ENCODE measurements around the gene ZBTB7C.

ZBTB7C gene

GRCh38 chr18:48106498-48106897, 302.7 kb downstream of the ZBTB7C start:
- Histone ChIP-seq H2AFZ (ENCODE audit: low read length) (no peak overlapping the region), H3K4me1 (ENCODE audit: insufficient read depth, low read length, poor library complexity, severe bottlenecking) (no peaks in the 10 kb centered on the region), H3K9me2 (replicated peaks; ENCODE audit: low read depth, low read length) (no peaks in the 10 kb centered on the region), H4K20me1 (ENCODE audit: insufficient read depth, low read length, poor library complexity, severe bottlenecking) (no peaks in the 10 kb centered on the region), H3K9ac (ENCODE audit: low read depth, low read length, poor library complexity, severe bottlenecking) (no peak overlapping the region), H3K36me3 (ENCODE audit: insufficient read depth, low read length) (no peaks in the 10 kb centered on the region), H3F3A (ENCODE audit: low read depth) (no peaks in the 10 kb centered on the region), H3K27me3 (ENCODE audit: insufficient read depth, low read length, poor library complexity, severe bottlenecking) (no peaks in the 10 kb centered on the region), H3K79me2 (ENCODE audit: insufficient read depth, low read length) (no peaks in the 10 kb centered on the region), H3K4me3 (ENCODE audit: low read length, poor library complexity, severe bottlenecking) (no peak overlapping the region), H3K4me2 (ENCODE audit: low read depth, low read length, poor library complexity, severe bottlenecking) (no peak overlapping the region), H3K9me3 (ENCODE audit: insufficient read depth, low read depth, low read length) (no peaks in the 10 kb centered on the region)
- TF ChIP-seq EZH2phosphoT487 (IDR thresholded peaks at IDR 0.05; ENCODE audit: borderline replicate concordance) (no peak), CTCF (conservative IDR thresholded peaks at IDR 0.05; ENCODE audit: low read length) (no peak)

GRCh38 chr18:48105317-48105716, 303.9 kb downstream of the ZBTB7C start:
- no peaks in the 10 kb centered on the region for H3K9me2 ChIP-seq (replicated peaks; ENCODE audit: low read depth, low read length)
- no peaks in the 10 kb centered on the region for H3K4me1 ChIP-seq (ENCODE audit: insufficient read depth, low read length, poor library complexity, severe bottlenecking)
- H4K20me1 ChIP-seq (ENCODE audit: insufficient read depth, low read length, poor library complexity, severe bottlenecking): no peaks in the 10 kb centered on the region
- TF ChIP-seq CTCF (conservative IDR thresholded peaks at IDR 0.05; ENCODE audit: low read length) (peak; percentile 44), EZH2phosphoT487 (IDR thresholded peaks at IDR 0.05; ENCODE audit: borderline replicate concordance) (no peak)
- no peak overlapping the region for H3K9ac ChIP-seq (ENCODE audit: low read depth, low read length, poor library complexity, severe bottlenecking)
- H3K27me3 ChIP-seq (ENCODE audit: insufficient read depth, low read length, poor library complexity, severe bottlenecking): no peaks in the 10 kb centered on the region
- no peaks in the 10 kb centered on the region for H3F3A ChIP-seq (ENCODE audit: low read depth)
- no peaks in the 10 kb centered on the region for H3K36me3 ChIP-seq (ENCODE audit: insufficient read depth, low read length)
- H3K4me3 ChIP-seq (ENCODE audit: low read length, poor library complexity, severe bottlenecking): no peak overlapping the region
- H2AFZ ChIP-seq (ENCODE audit: low read length): no peak overlapping the region
- no peak overlapping the region for H3K4me2 ChIP-seq (ENCODE audit: low read depth, low read length, poor library complexity, severe bottlenecking)
- H3K79me2 ChIP-seq (ENCODE audit: insufficient read depth, low read length): no peaks in the 10 kb centered on the region
- H3K9me3 ChIP-seq (ENCODE audit: insufficient read depth, low read depth, low read length): no peaks in the 10 kb centered on the region

- Histone ChIP-seq H3K27me3 (ENCODE audit: insufficient read depth, low read length, poor library complexity, severe bottlenecking) (no peaks in the 10 kb centered on the region), H3K36me3 (ENCODE audit: insufficient read depth, low read length) (no peaks in the 10 kb centered on the region), H3K4me1 (ENCODE audit: insufficient read depth, low read length, poor library complexity, severe bottlenecking) (no peaks in the 10 kb centered on the region), H3K9me3 (ENCODE audit: insufficient read depth, low read depth, low read length) (no peaks in the 10 kb centered on the region), H4K20me1 (ENCODE audit: insufficient read depth, low read length, poor library complexity, severe bottlenecking) (no peaks in the 10 kb centered on the region), H3K79me2 (ENCODE audit: insufficient read depth, low read length) (no peaks in the 10 kb centered on the region), H3K9ac (ENCODE audit: low read depth, low read length, poor library complexity, severe bottlenecking) (no peak overlapping the region), H3K4me3 (ENCODE audit: low read length, poor library complexity, severe bottlenecking) (no peak overlapping the region), H3K9me2 (replicated peaks; ENCODE audit: low read depth, low read length) (no peaks in the 10 kb centered on the region), H2AFZ (ENCODE audit: low read length) (no peak overlapping the region), H3F3A (ENCODE audit: low read depth) (no peaks in the 10 kb centered on the region), H3K4me2 (ENCODE audit: low read depth, low read length, poor library complexity, severe bottlenecking) (no peak overlapping the region)
- TF ChIP-seq EZH2phosphoT487 (IDR thresholded peaks at IDR 0.05; ENCODE audit: borderline replicate concordance) (no peak), CTCF (conservative IDR thresholded peaks at IDR 0.05; ENCODE audit: low read length) (no peak)
Measured at GRCh38 chr18:48104705-48105104, 304.5 kb downstream of the ZBTB7C start.

Data from Loucy (cell line).